ENCODE results near the gene SLC18A3.

The SLC18A3 gene

GRCh38 chr10:49579621-49580020 is 30.5 kb upstream of the SLC18A3 start:
- Histone ChIP-seq H3K4me3 (ENCODE audit: low read length) (no peak overlapping the region), H4K20me1 (ENCODE audit: control insufficient read depth, insufficient read depth, low read depth, low read length) (no peaks in the 10 kb centered on the region), H3K4me1 (ENCODE audit: control insufficient read depth, low read length) (no peaks in the 10 kb centered on the region), H3K79me2 (ENCODE audit: control insufficient read depth, low read length) (no peaks in the 10 kb centered on the region), H3K27ac (ENCODE audit: low read depth, low read length) (no peak overlapping the region), H3K4me2 (ENCODE audit: low read length) (no peak overlapping the region), H3F3A (ENCODE audit: control insufficient read depth, insufficient read depth) (no peaks in the 10 kb centered on the region), H3K9me2 (replicated peaks; ENCODE audit: control insufficient read depth, low read length) (no peaks in the 10 kb centered on the region), H3K36me3 (ENCODE audit: control insufficient read depth, low read length) (no peaks in the 10 kb centered on the region), H3K9me3 (ENCODE audit: control insufficient read depth, insufficient read depth, low read length) (no peaks in the 10 kb centered on the region), H3K27me3 (ENCODE audit: control insufficient read depth, low read length) (peaks cover 14% of the 10 kb centered on the region)
- TF ChIP-seq CTCF (IDR thresholded peaks at IDR 0.05; ENCODE audit: low read depth, low read length, poor library complexity, severe bottlenecking) = no peak
- no peak for TF ChIP-seq EZH2phosphoT487 (IDR thresholded peaks at IDR 0.05; ENCODE audit: borderline replicate concordance, low read length)

- H4K20me1 ChIP-seq (ENCODE audit: control insufficient read depth, insufficient read depth, low read depth, low read length) = no peaks in the 10 kb centered on the region
- no peaks in the 10 kb centered on the region for H3K36me3 ChIP-seq (ENCODE audit: control insufficient read depth, low read length)
- no peak overlapping the region for H3K4me3 ChIP-seq (ENCODE audit: low read length)
- no peaks in the 10 kb centered on the region for H3F3A ChIP-seq (ENCODE audit: control insufficient read depth, insufficient read depth)
- no peaks in the 10 kb centered on the region for H3K4me1 ChIP-seq (ENCODE audit: control insufficient read depth, low read length)
- no peak for TF ChIP-seq CTCF (IDR thresholded peaks at IDR 0.05; ENCODE audit: low read depth, low read length, poor library complexity, severe bottlenecking)
- TF ChIP-seq EZH2phosphoT487 (IDR thresholded peaks at IDR 0.05; ENCODE audit: borderline replicate concordance, low read length) = no peak
- H3K79me2 ChIP-seq (ENCODE audit: control insufficient read depth, low read length) = no peaks in the 10 kb centered on the region
- no peaks in the 10 kb centered on the region for H3K9me2 ChIP-seq (replicated peaks; ENCODE audit: control insufficient read depth, low read length)
- H3K9me3 ChIP-seq (ENCODE audit: control insufficient read depth, insufficient read depth, low read length) = no peaks in the 10 kb centered on the region
- H3K4me2 ChIP-seq (ENCODE audit: low read length) = no peak overlapping the region
- H3K27me3 ChIP-seq (ENCODE audit: control insufficient read depth, low read length) = peaks cover 21% of the 10 kb centered on the region
- H3K27ac ChIP-seq (ENCODE audit: low read depth, low read length) = no peak overlapping the region
Measured at GRCh38 chr10:49585387-49585786, 24.7 kb upstream of the SLC18A3 start.

- H3K27me3 ChIP-seq (ENCODE audit: control insufficient read depth, low read length) = peaks cover 18% of the 10 kb centered on the region
- no peaks in the 10 kb centered on the region for H3F3A ChIP-seq (ENCODE audit: control insufficient read depth, insufficient read depth)
- no peaks in the 10 kb centered on the region for H3K9me3 ChIP-seq (ENCODE audit: control insufficient read depth, insufficient read depth, low read length)
- H4K20me1 ChIP-seq (ENCODE audit: control insufficient read depth, insufficient read depth, low read depth, low read length) = no peaks in the 10 kb centered on the region
- TF ChIP-seq EZH2phosphoT487 (IDR thresholded peaks at IDR 0.05; ENCODE audit: borderline replicate concordance, low read length) (no peak), CTCF (IDR thresholded peaks at IDR 0.05; ENCODE audit: low read depth, low read length, poor library complexity, severe bottlenecking) (no peak)
- H3K79me2 ChIP-seq (ENCODE audit: control insufficient read depth, low read length) = no peaks in the 10 kb centered on the region
- no peaks in the 10 kb centered on the region for H3K9me2 ChIP-seq (replicated peaks; ENCODE audit: control insufficient read depth, low read length)
- H3K27ac ChIP-seq (ENCODE audit: low read depth, low read length) = no peak overlapping the region
- no peaks in the 10 kb centered on the region for H3K4me1 ChIP-seq (ENCODE audit: control insufficient read depth, low read length)
- no peak overlapping the region for H3K4me3 ChIP-seq (ENCODE audit: low read length)
- H3K36me3 ChIP-seq (ENCODE audit: control insufficient read depth, low read length) = no peaks in the 10 kb centered on the region
- H3K4me2 ChIP-seq (ENCODE audit: low read length) = no peak overlapping the region
Measured at GRCh38 chr10:49587981-49588380, 22.1 kb upstream of the SLC18A3 start.

Data from DOHH2 (cell line).